Lung (tissue), 12 donors: ENCODE data around the gene MCOLN1. TPM values are rescaled to one million over a fixed set of nuclear protein-coding genes. Genes with fewer than 3 reads are reported as not detected.
A peak's percentile ranks its signal among the peaks of the same experiment; 100 is the strongest.

Experiments
- ATAC-seq: fragments of 200-7000 bp; cut with Tn5 transposase; one replicate; pipeline ENCODE4 v1.9.1; 2020; ENCODE audit warnings: moderate number of reproducible peaks; ENCODE audit not compliant: insufficient read depth, low FRiP score
- DNase-seq, 3 donors: peaks; one replicate each; pipeline ENCODE4 v3.0.0-alpha.2; 2013 to 2017
- H3K27ac ChIP-seq, 2 donors: one replicate each; pipeline ENCODE4 v1.5.1; 2013; ENCODE audit warnings: mild to moderate bottlenecking in 2 of 2, moderate library complexity in 2 of 2, control low read depth in 1 of 2, inconsistent platforms in 1 of 2, low read depth in 1 of 2, low read length in 1 of 2
- H3K27me3 ChIP-seq, 3 donors: one replicate each; pipeline ENCODE4 v1.5.1; 2013; ENCODE audit warnings: low read length in 2 of 3; ENCODE audit not compliant: control insufficient read depth in 3 of 3, insufficient read depth in 3 of 3
- H3K36me3 ChIP-seq, 4 donors: one replicate each; pipeline ENCODE4 v1.5.1; 2013; ENCODE audit warnings: low read length in 4 of 4, mild to moderate bottlenecking in 1 of 4, moderate library complexity in 1 of 4; ENCODE audit not compliant: control insufficient read depth in 4 of 4, insufficient read depth in 4 of 4
- H3K4me1 ChIP-seq, 5 donors: one replicate each; pipeline ENCODE4 v1.5.1; 2013; ENCODE audit warnings: low read length in 5 of 5, mild to moderate bottlenecking in 2 of 5, moderate library complexity in 1 of 5; ENCODE audit not compliant: control insufficient read depth in 5 of 5, insufficient read depth in 5 of 5
- H3K4me3 ChIP-seq: one replicate; pipeline ENCODE4 v1.5.1; 2013; ENCODE audit warnings: mild to moderate bottlenecking, control low read depth, moderate library complexity
- H3K9ac ChIP-seq, 2 donors: one replicate each; pipeline ENCODE4 v1.5.1; 2013; ENCODE audit warnings: low read length in 2 of 2, control low read depth in 1 of 2; ENCODE audit not compliant: insufficient read depth in 1 of 2
- H3K9me3 ChIP-seq, 4 donors: one replicate each; pipeline ENCODE4 v1.5.1; 2013; ENCODE audit warnings: low read length in 3 of 4, mild to moderate bottlenecking in 1 of 4, moderate library complexity in 1 of 4; ENCODE audit not compliant: control insufficient read depth in 4 of 4, insufficient read depth in 3 of 4
- CTCF ChIP-seq: IDR thresholded peaks from 2 replicates; pipeline ENCODE4 v1.5.1; 2012; ENCODE audit warnings: mild to moderate bottlenecking; ENCODE audit errors: control extremely low read depth, extremely low read depth
- WGBS, 2 donors: extraction: QIAGEN DNeasy Blood & Tissue Kit; methylation state at CpG; one replicate each; pipeline ENCODE4 v1.1.7; 2013; 5-methylcytosine and 5-hydroxymethylcytosine counted together
- polyA plus RNA-seq, 2 donors: library from polyadenylated mRNA; stranded (reverse); fragments of 200-250 nt; gene quantifications; one replicate each; pipeline ENCODE4 v1.2.1, GENCODE V29; 2013
- total RNA-seq, 2 donors: library from RNA; depleted of rRNA in 1 of 2; stranded (reverse); fragments of >200 nt in 1 of 2; gene quantifications; one replicate each; pipeline ENCODE4 v1.2.1, GENCODE V29; 2014 to 2021
- donor health status: control.
- donor health status: control.
- donor health status: Bipolar disorder and iron deficiency.
- donor health status: healthy.
- donor health status: DM: yes; HTN: yes; CAD: no.

The MCOLN1 gene
- total and polyA plus RNA-seq, 4 donors = 11.6 to 68.1 (median 59.9) TPM

DNA sequence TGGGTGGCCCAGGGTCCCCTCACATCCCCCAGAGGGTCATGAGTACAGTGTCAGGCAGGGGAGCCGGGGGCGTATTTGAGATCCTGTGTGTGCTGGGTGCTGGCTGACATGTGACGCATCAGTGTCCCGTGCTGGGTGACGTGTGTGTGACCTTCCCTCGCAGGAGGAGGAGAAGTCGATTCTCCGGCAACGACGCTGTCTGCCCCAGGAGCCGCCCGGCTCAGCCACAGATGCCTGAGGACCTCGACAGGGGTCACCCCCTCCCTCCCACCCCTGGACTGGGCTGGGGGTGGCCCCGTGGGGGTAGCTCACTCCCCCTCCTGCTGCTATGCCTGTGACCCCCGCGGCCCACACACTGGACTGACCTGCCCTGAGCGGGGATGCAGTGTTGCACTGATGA lies 38.9 kb downstream of the MCOLN1 start:
- H3K27me3 ChIP-seq = no peaks in the 10 kb centered on the region
- no peak overlapping the region for H3K27ac ChIP-seq
- H3K9me3 ChIP-seq = peaks cover 0 to 3% (median 0%) of the 10 kb centered on the region in 4 donors
- H3K36me3 ChIP-seq = peaks cover 12 to 45% (median 25%) of the 10 kb centered on the region in 4 donors
- TF ChIP-seq CTCF = no peak
- no peak for ATAC-seq
- WGBS, 2 donors = 88 to 94% methylated on average over 16 to 17 of the region's 17 CpGs
- no peaks in the 10 kb centered on the region for H3K4me1 ChIP-seq
- H3K9ac ChIP-seq = no peak overlapping the region
- no peak for DNase-seq
- no peak overlapping the region for H3K4me3 ChIP-seq

DNA sequence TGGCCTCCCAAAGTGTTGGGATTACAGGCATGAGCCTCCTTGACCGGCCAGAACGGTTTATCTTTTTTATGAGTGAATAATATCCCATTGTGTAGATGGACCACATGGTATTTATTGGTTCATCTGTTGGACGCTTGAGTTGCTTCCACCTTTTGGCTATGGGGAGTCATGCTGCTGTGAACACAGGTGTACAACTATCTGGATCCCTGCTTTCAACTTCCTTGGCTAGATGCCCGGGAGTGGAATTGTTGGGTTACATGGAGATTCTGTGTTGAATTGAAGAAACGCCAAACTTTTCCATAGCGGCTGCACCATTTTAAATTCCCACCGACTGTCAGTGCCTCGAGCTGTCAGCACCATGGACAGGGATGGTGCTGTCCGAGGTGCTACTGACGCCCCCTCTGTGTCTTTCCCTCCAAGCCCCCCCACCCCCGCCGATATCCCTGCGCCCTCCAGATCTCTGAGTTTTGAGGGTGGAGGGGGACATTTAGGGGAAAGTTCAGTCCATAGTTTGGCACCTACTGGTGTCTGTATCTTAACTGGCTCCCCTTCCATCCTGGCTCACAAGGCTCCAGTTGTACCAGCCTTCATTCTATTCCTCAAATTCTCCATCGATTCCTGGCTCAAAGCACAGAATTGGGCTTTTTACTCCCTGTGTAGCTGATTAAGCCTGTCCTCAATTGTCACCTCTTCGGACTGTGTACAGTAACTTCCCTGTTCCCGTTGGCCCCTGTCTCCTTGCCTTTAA lies 40.4 kb downstream of the MCOLN1 start:
- peaks cover 12 to 33% (median 16%) of the 10 kb centered on the region in 4 donors for H3K36me3 ChIP-seq
- no peak overlapping the region for H3K4me3 ChIP-seq
- ATAC-seq (no peak), DNase-seq (peak in 1 of 3 donors; percentile 16)
- no peak overlapping the region for H3K27ac ChIP-seq
- H3K4me1 ChIP-seq = no peaks in the 10 kb centered on the region
- TF ChIP-seq CTCF = no peak
- 63 to 66% methylated on average over 16 of the region's 16 CpGs for WGBS, 2 donors
- H3K9ac ChIP-seq = no peak overlapping the region
- no peaks in the 10 kb centered on the region for H3K27me3 ChIP-seq
- H3K9me3 ChIP-seq = peaks cover 0 to 1% (median 0%) of the 10 kb centered on the region in 4 donors

DNA sequence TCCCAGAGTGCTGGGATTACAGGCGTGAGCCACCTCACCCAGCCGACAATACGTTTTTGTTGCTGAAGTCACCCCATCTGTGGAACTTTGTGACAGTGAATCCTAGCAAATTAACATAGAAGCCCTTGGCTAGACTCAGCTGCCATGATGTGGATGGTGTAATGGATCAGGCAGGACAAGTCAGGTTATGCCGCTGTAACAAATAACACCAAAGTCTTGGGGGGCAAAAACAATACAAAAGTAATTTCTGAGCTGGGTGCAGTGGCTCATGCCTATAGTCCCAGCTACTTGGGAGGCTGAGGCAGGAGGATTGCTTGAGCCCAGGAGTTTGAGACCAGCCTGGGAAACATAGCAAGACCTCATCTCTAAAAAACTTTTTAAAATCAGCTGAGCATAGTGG lies 42.4 kb downstream of the MCOLN1 start:
- Histone ChIP-seq H3K4me3 (no peak overlapping the region), H3K9me3 (no peaks in the 10 kb centered on the region), H3K27ac (no peak overlapping the region), H3K9ac (no peak overlapping the region), H3K27me3 (no peaks in the 10 kb centered on the region), H3K4me1 (no peaks in the 10 kb centered on the region), H3K36me3 (peaks cover 4 to 17% (median 10%) of the 10 kb centered on the region in 4 donors)
- no peak for TF ChIP-seq CTCF
- ATAC-seq = no peak
- DNase-seq = no peak
- WGBS, 2 donors = 93 to 95% methylated on average over 4 of the region's 4 CpGs
